H9 (cell line): Measurements from ENCODE around the gene FRMPD1. TPM values are rescaled to one million over a fixed set of nuclear protein-coding genes. Genes with fewer than 3 reads are reported as not detected.

Experiments
- DNase-seq: peaks from one replicate; pipeline ENCODE4 v3.0.0-alpha.2; 2017
- H2AFZ ChIP-seq: one replicate; pipeline ENCODE4 v1.6.1; 2013; ENCODE audit warnings: mild to moderate bottlenecking, low read length, control low read depth, moderate library complexity
- H2AK5ac ChIP-seq: 2 replicates; pipeline ENCODE4 v1.6.1; 2013; ENCODE audit warnings: low read length, control low read depth, mixed read lengths; ENCODE audit not compliant: insufficient read length
- H2BK120ac ChIP-seq: one replicate; pipeline ENCODE4 v1.6.1; 2013; ENCODE audit warnings: low read depth, mild to moderate bottlenecking, low read length, control low read depth, inconsistent platforms; ENCODE audit not compliant: poor library complexity, severe bottlenecking
- H2BK12ac ChIP-seq: 2 replicates; pipeline ENCODE4 v1.6.1; 2013; ENCODE audit warnings: low read length, control low read depth, mixed read lengths, low read depth; ENCODE audit not compliant: insufficient read length
- H2BK15ac ChIP-seq: 2 replicates; pipeline ENCODE4 v1.6.1; 2013; ENCODE audit warnings: low read depth, low read length, control low read depth
- H2BK20ac ChIP-seq: one replicate; pipeline ENCODE4 v1.6.1; 2013; ENCODE audit warnings: low read depth, mild to moderate bottlenecking, low read length, control low read depth, inconsistent platforms; ENCODE audit not compliant: poor library complexity, severe bottlenecking
- H2BK5ac ChIP-seq: 2 replicates; pipeline ENCODE4 v1.6.1; 2013; ENCODE audit warnings: low read length, control low read depth, mixed read lengths; ENCODE audit not compliant: insufficient read length
- H3K14ac ChIP-seq: 2 replicates; pipeline ENCODE4 v1.6.1; 2013; ENCODE audit warnings: low read length, control low read depth; ENCODE audit not compliant: insufficient read depth
- H3K18ac ChIP-seq: 2 replicates; pipeline ENCODE4 v1.6.1; 2013; ENCODE audit warnings: low read depth, mild to moderate bottlenecking, mixed read lengths, low read length, control low read depth; ENCODE audit not compliant: insufficient read length
- H3K23ac ChIP-seq: 2 replicates; pipeline ENCODE4 v1.6.1; 2013; ENCODE audit warnings: low read length, control low read depth, mixed read lengths, low read depth; ENCODE audit not compliant: insufficient read length
- H3K23me2 ChIP-seq: 2 replicates; pipeline ENCODE4 v1.6.1; 2013; ENCODE audit warnings: low read depth, mild to moderate bottlenecking, mixed read lengths, low read length, control low read depth; ENCODE audit not compliant: insufficient read length, poor library complexity, severe bottlenecking
- H3K27ac ChIP-seq: 2 replicates; pipeline ENCODE4 v1.5.1; 2013; ENCODE audit warnings: low read length, control low read depth, mixed read lengths, low read depth; ENCODE audit not compliant: insufficient read length
- H3K27me3 ChIP-seq: 2 replicates; pipeline ENCODE4 v1.6.1; 2013; ENCODE audit warnings: low read length, control low read depth, inconsistent platforms; ENCODE audit not compliant: insufficient read depth
- H3K4ac ChIP-seq: 2 replicates; pipeline ENCODE4 v1.6.1; 2013; ENCODE audit warnings: low read depth, mild to moderate bottlenecking, control low read depth, inconsistent platforms, low read length, moderate library complexity
- H3K4me1 ChIP-seq: 2 replicates; pipeline ENCODE4 v1.6.1; 2013; ENCODE audit warnings: low read length, control low read depth, inconsistent platforms; ENCODE audit not compliant: insufficient read depth
- H3K4me2 ChIP-seq: 2 replicates; pipeline ENCODE4 v1.6.1; 2013; ENCODE audit warnings: low read length, control low read depth, mixed read lengths; ENCODE audit not compliant: insufficient read length, insufficient read depth
- H3K56ac ChIP-seq: 2 replicates; pipeline ENCODE4 v1.6.1; 2013; ENCODE audit warnings: low read depth, mild to moderate bottlenecking, mixed read lengths, low read length, control low read depth; ENCODE audit not compliant: insufficient read length
- H3K79me1 ChIP-seq: 2 replicates; pipeline ENCODE4 v1.6.1; 2013; ENCODE audit warnings: low read depth, mild to moderate bottlenecking, moderate library complexity, low read length, control low read depth, inconsistent platforms; ENCODE audit not compliant: insufficient read depth, poor library complexity, severe bottlenecking
- H3K79me2 ChIP-seq: 2 replicates; pipeline ENCODE4 v1.6.1; 2013; ENCODE audit warnings: low read length, control low read depth, inconsistent platforms; ENCODE audit not compliant: insufficient read depth
- H3K9ac ChIP-seq: 2 replicates; pipeline ENCODE4 v1.6.1; 2013; ENCODE audit warnings: low read length, control low read depth, mixed read lengths; ENCODE audit not compliant: insufficient read length; ENCODE audit errors: extremely low read depth
- H3K9me3 ChIP-seq: one replicate; pipeline ENCODE4 v1.6.1; 2013; ENCODE audit warnings: low read depth, low read length, inconsistent platforms; ENCODE audit not compliant: control insufficient read depth
- H3T11ph ChIP-seq: one replicate; pipeline ENCODE4 v1.6.1; 2013; ENCODE audit warnings: mild to moderate bottlenecking, low read length, control low read depth, inconsistent platforms
- H4K20me1 ChIP-seq: one replicate; pipeline ENCODE4 v1.6.1; 2013; ENCODE audit not compliant: control insufficient read depth, insufficient read length, insufficient read depth
- H4K5ac ChIP-seq: 2 replicates; pipeline ENCODE4 v1.6.1; 2013; ENCODE audit warnings: low read depth, mild to moderate bottlenecking, mixed read lengths, low read length, control low read depth; ENCODE audit not compliant: insufficient read length
- H4K8ac ChIP-seq: replicated peaks from 2 replicates; pipeline ENCODE4 v1.6.1; 2013; ENCODE audit warnings: low read length, control low read depth, mixed read lengths, low read depth; ENCODE audit not compliant: insufficient read length
- H4K91ac ChIP-seq: 2 replicates; pipeline ENCODE4 v1.6.1; 2013; ENCODE audit warnings: low read depth, mild to moderate bottlenecking, moderate library complexity, mixed read lengths, low read length, control low read depth; ENCODE audit not compliant: insufficient read length
- H3K27ac Mint-ChIP-seq, 3 experiments: 2 replicates in 2 of 3; 3 replicates in 1 of 3; pipeline ENCODE4 v1.8.0; 2020 to 2021; ENCODE audit warnings: mixed read lengths in 3 of 3, mild to moderate bottlenecking in 1 of 3, moderate library complexity in 1 of 3
- H3K27me3 Mint-ChIP-seq: 2 replicates; pipeline ENCODE4 v1.8.0; 2021; ENCODE audit warnings: low read depth, mild to moderate bottlenecking, moderate library complexity, mixed read lengths
- H3K36me3 Mint-ChIP-seq, 3 experiments: 2 replicates in 2 of 3; 3 replicates in 1 of 3; pipeline ENCODE4 v1.8.0; 2020 to 2021; ENCODE audit warnings: low read depth in 3 of 3, mixed read lengths in 3 of 3; ENCODE audit not compliant: insufficient read depth in 1 of 3
- H3K4me1 Mint-ChIP-seq, 2 experiments: 2 replicates each; pipeline ENCODE4 v1.8.0; 2020; ENCODE audit warnings: mixed read lengths in 2 of 2
- H3K4me3 Mint-ChIP-seq, 2 experiments: 2 replicates in 1 of 2; 3 replicates in 1 of 2; pipeline ENCODE4 v1.8.0; 2020 to 2021; ENCODE audit warnings: mild to moderate bottlenecking in 2 of 2, mixed read lengths in 2 of 2, moderate library complexity in 1 of 2
- H3K9me3 Mint-ChIP-seq, 2 experiments: 2 replicates in 1 of 2; 3 replicates in 1 of 2; pipeline ENCODE4 v1.8.0; 2020; ENCODE audit warnings: mild to moderate bottlenecking in 2 of 2, mixed read lengths in 2 of 2, moderate library complexity in 1 of 2
- total RNA-seq: library from RNA; stranded (reverse); gene quantifications from 2 replicates; pipeline ENCODE4 v1.2.1, GENCODE V29; 2021
- TF ChIP-seq, protein P1 (sequence below): fragments of 200-600 bp; sonication (generic); conservative IDR thresholded peaks from 3 replicates; pipeline ENCODE4 v1.8.0; 2021; ENCODE audit warnings: antibody characterized with exemption, mild to moderate bottlenecking

Gene FRMPD1
- total RNA-seq, 1 experiment from 2014 or later, result 0.04 TPM

DNA sequence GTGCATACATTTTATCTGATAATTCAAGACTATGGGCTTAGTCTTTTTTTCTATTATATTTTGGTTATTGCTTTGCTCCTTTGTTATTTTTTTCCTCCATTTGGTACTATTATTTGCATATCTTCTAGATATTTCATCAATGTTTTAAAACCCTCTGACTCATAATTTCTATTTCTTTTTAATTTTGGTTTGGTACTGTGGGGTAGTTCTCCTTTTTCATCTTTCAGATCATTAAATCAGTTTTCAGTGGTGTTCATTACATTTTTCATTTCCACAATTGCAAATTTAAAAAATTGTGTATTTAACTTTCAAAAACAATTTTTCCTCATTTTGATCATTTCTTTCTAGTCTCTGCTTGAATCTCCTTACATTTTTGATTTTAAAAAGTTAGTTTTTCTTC is 7.5 kb upstream of the FRMPD1 start:
- Histone ChIP-seq H4K91ac (no peak overlapping the region), H3K27me3 (no peaks in the 10 kb centered on the region), H4K20me1 (no peaks in the 10 kb centered on the region), H3K79me2 (no peaks in the 10 kb centered on the region), H4K8ac (no peak overlapping the region), H2BK20ac (no peak overlapping the region), H3K79me1 (no peaks in the 10 kb centered on the region), H2AK5ac (no peak overlapping the region), H3T11ph (no peak overlapping the region), H3K56ac (no peak overlapping the region), H3K9me3 (no peaks in the 10 kb centered on the region), H4K5ac (no peak overlapping the region), H2BK12ac (no peak overlapping the region), H3K4me2 (no peak overlapping the region), H3K9ac (no peak overlapping the region), H3K23me2 (no peaks in the 10 kb centered on the region), H2AFZ (no peak overlapping the region), H3K4me1 (no peaks in the 10 kb centered on the region), H3K27ac (no peak overlapping the region), H3K14ac (no peak overlapping the region), H3K4ac (no peak overlapping the region), H2BK120ac (no peak overlapping the region), H2BK5ac (no peak overlapping the region), H3K18ac (no peak overlapping the region), H2BK15ac (no peak overlapping the region), H3K23ac (no peak overlapping the region)
- TF ChIP-seq, protein P1, sequence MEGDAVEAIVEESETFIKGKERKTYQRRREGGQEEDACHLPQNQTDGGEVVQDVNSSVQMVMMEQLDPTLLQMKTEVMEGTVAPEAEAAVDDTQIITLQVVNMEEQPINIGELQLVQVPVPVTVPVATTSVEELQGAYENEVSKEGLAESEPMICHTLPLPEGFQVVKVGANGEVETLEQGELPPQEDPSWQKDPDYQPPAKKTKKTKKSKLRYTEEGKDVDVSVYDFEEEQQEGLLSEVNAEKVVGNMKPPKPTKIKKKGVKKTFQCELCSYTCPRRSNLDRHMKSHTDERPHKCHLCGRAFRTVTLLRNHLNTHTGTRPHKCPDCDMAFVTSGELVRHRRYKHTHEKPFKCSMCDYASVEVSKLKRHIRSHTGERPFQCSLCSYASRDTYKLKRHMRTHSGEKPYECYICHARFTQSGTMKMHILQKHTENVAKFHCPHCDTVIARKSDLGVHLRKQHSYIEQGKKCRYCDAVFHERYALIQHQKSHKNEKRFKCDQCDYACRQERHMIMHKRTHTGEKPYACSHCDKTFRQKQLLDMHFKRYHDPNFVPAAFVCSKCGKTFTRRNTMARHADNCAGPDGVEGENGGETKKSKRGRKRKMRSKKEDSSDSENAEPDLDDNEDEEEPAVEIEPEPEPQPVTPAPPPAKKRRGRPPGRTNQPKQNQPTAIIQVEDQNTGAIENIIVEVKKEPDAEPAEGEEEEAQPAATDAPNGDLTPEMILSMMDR, result no peak
- Mint-ChIP-seq H3K9me3 (no peaks in the 10 kb centered on the region), H3K27ac (no peak overlapping the region), H3K36me3 (no peaks in the 10 kb centered on the region), H3K4me3 (no peak overlapping the region), H3K27me3 (peaks cover 49% of the 10 kb centered on the region), H3K4me1 (peaks cover 6% of the 10 kb centered on the region in 2 experiments)
- no peak for DNase-seq
